ENCODE measurements around the gene TDRD12.

The TDRD12 gene

DNA sequence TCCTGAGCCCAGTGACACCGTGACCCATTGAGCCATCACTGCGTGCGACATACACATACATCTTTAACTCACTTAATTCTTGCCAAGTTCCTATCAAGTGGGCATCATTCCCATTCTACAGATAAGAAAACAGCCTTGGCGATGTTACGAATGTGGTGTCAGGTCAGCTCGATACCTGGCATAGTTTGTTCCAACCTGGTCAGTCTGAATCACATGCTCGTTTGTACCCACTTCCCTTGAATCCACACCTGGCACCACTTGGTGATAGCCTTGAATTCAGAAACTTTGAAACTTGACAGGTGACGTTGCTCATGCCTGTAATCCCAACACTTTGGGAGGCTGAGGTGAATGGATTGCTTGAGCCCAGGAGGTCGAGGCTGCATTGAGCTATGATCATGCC, 90.9 kb downstream of the TDRD12 start:
- TF ChIP-seq ZFX (IDR thresholded peaks at IDR 0.05) (no peak), CTCF (conservative IDR thresholded peaks at IDR 0.05) (no peak)

GRCh38 chr19:32811151-32811550, 91.6 kb downstream of the TDRD12 start:
- no peak overlapping the region for H3K27ac ChIP-seq
- no peak for TF ChIP-seq CTCF (conservative IDR thresholded peaks at IDR 0.05)
- no peak for TF ChIP-seq ZFX (IDR thresholded peaks at IDR 0.05)

More for the DNA sequence above, 90.9 kb downstream of the TDRD12 start:
- no peak overlapping the region for H3K27ac ChIP-seq

DNA sequence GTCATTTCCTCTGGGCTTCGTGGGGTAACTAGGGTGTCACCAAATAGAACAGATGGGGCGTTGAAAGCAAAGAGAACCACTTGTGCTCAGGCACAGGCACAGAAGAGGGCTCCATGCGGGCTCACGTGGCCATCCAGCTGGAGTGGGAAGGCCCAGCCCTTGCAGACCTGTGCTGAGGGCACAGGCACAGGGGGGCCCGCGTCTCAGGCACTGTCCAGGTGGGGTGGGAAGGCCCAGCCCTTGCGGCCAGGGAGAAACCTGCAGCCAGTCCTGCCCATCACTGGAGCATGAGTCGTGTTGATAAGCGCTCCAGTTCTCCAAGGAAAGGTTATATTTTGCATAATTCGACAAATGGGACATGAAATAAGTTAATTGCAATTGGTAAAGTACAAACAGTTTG, 92.5 kb downstream of the TDRD12 start:
- no peak overlapping the region for H3K27ac ChIP-seq
- TF ChIP-seq ZFX (IDR thresholded peaks at IDR 0.05) = no peak
- no peak for TF ChIP-seq CTCF (conservative IDR thresholded peaks at IDR 0.05)

- no peak overlapping the region for H3K27ac ChIP-seq
- TF ChIP-seq ZFX (IDR thresholded peaks at IDR 0.05) = no peak
- TF ChIP-seq CTCF (conservative IDR thresholded peaks at IDR 0.05) = no peak
Measured at GRCh38 chr19:32812571-32812970, 93.0 kb downstream of the TDRD12 start.

- TF ChIP-seq CTCF (conservative IDR thresholded peaks at IDR 0.05) = no peak
- no peak for TF ChIP-seq ZFX (IDR thresholded peaks at IDR 0.05)
Measured at GRCh38 chr19:32813862-32814425, 94.4 kb downstream of the TDRD12 start.

DNA sequence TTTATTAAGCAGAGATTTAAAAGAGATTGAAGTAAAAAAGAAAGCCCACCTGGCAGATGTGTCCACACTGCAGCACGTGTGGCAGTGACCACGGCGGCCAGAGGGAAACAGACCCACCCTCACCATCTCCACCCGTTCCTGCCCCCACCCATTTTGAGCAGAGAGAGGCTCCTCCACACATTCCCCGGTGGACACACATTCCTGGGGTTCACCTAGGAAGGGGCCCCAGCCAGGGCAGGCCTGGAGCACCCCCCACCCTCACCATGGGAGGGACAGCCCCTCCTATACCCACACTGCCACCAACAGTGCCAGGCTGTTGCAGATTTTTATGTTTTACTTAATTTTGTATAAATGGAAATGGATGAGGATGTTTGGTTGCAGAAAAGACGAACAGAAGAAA, 95.1 kb downstream of the TDRD12 start:
- TF ChIP-seq CTCF (conservative IDR thresholded peaks at IDR 0.05) (no peak), ZFX (IDR thresholded peaks at IDR 0.05) (no peak)
- no peak overlapping the region for H3K27ac ChIP-seq

More at GRCh38 chr19:32813862-32814425, 94.4 kb downstream of the TDRD12 start:
- H3K27ac ChIP-seq = no peak overlapping the region

DNA sequence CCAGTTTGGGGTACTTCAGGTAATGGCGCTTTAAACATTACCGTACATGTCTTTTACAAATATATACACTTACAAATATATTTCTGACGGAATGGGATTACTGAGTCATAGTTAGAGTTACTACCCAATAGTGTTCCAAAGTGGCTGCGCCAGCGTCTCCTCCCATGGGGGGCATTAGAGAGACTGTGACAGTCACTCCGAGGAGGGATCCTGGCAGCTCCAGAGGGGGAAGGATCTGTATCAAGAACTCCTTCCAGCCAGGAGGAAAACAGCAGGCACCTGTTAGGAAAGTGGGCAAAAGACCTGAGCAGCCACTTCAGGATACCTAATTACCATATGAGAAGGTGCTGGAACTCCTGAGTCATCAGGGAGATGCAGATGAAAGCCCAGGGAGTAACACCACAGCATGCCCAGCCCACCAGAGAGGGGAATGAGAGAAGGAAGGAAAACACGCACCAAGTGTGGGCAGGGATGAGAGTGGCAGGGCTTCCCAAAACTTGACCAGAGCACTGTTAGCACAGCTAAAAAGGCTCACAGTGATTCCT, 97.1 kb downstream of the TDRD12 start:
- H3K27ac ChIP-seq = no peak overlapping the region
- TF ChIP-seq ZFX (IDR thresholded peaks at IDR 0.05) = no peak
- no peak for TF ChIP-seq CTCF (conservative IDR thresholded peaks at IDR 0.05)
